Fibroblast of lung (primary cell): ENCODE results near the gene COG8.

Experiments used
- EZH2 ChIP-seq: IDR thresholded peaks from 2 replicates; pipeline ENCODE4 v1.5.1; 2012; ENCODE audit warnings: low read length, control low read depth, mild to moderate bottlenecking; ENCODE audit errors: missing control alignments
- TF ChIP-seq, protein P1 (sequence below), 2 donors: IDR thresholded peaks in 1 of 2; conservative IDR thresholded peaks in 1 of 2; 1 replicate in 1 of 2; 2 replicates in 1 of 2; pipeline ENCODE4 v1.5.1; 2011 to 2012; ENCODE audit warnings: low read length in 2 of 2, control low read depth in 1 of 2, inconsistent platforms in 1 of 2, low read depth in 1 of 2, mild to moderate bottlenecking in 1 of 2

GRCh38 chr16:69306031-69306430, 33.3 kb downstream of the COG8 start:
- TF ChIP-seq, protein P1, sequence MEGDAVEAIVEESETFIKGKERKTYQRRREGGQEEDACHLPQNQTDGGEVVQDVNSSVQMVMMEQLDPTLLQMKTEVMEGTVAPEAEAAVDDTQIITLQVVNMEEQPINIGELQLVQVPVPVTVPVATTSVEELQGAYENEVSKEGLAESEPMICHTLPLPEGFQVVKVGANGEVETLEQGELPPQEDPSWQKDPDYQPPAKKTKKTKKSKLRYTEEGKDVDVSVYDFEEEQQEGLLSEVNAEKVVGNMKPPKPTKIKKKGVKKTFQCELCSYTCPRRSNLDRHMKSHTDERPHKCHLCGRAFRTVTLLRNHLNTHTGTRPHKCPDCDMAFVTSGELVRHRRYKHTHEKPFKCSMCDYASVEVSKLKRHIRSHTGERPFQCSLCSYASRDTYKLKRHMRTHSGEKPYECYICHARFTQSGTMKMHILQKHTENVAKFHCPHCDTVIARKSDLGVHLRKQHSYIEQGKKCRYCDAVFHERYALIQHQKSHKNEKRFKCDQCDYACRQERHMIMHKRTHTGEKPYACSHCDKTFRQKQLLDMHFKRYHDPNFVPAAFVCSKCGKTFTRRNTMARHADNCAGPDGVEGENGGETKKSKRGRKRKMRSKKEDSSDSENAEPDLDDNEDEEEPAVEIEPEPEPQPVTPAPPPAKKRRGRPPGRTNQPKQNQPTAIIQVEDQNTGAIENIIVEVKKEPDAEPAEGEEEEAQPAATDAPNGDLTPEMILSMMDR (conservative IDR thresholded peaks at IDR 0.05 in 1 of 2, IDR thresholded peaks at IDR 0.05 in 1 of 2; ENCODE audit: low read depth in 1 of 2, low read length in 2 of 2): no peak
- no peak for TF ChIP-seq EZH2
